Forelimb muscle (tissue), 1 donor: Measurements from ENCODE around the gene SCART1. TPM values are rescaled to one million over a fixed set of nuclear protein-coding genes. Genes with fewer than 3 reads are reported as not detected.
"Not testable (repeated sequence)": the region's sequence is repeated elsewhere in the genome, so short reads cannot be mapped to it uniquely, and the experiment has no call there.

Source experiments
- DNase-seq: peaks from one replicate; pipeline ENCODE4 v3.0.0-alpha.2; 2013; ENCODE audit warnings: low read depth
- polyA plus RNA-seq: library from polyadenylated mRNA; unstranded; fragments of 120-200 nt; gene quantifications from one replicate; pipeline ENCODE4 v1.2.1, GENCODE V29; 2013; ENCODE audit not compliant: insufficient read length

SCART1 gene
- polyA plus RNA-seq, 1 donor = 1.5 TPM

DNA sequence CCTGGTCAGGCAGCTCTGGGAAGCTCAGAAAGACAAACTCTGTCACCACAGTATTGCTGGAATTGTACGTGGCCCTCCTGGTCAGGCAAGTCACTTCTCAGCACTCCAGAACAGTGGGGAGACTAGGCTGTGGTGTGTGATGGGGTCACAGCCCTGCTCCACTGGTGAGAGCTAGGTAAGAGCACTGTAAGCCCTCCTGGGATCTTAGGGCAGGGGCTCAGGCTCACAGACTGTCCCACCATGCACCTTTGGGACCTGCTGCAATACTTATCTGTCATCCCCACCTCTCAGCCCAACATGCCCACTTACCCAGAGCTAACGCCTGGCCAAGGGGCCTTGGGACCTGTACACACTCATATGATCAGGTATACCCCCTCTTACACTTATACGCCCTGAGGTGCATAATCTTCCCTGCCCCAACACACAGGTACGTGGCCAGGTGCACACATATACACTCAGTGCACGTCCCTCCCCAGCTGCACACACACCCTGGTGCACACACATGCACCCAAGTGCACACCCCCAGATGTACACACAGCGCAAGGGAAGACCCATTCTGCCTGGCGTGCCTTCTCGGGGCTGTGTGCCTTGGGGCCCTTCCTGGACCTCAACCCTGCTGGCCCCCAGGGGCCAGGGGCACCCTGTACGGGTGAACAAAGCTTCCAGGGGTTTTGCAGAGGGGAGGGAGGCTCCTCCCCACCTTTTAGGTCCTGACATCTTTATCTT, 21.7 kb upstream of the SCART1 start:
- not testable (repeated sequence) for DNase-seq

GRCh38 chr10:133432789-133433188, 21.0 kb upstream of the SCART1 start:
- not testable (repeated sequence) for DNase-seq

DNA sequence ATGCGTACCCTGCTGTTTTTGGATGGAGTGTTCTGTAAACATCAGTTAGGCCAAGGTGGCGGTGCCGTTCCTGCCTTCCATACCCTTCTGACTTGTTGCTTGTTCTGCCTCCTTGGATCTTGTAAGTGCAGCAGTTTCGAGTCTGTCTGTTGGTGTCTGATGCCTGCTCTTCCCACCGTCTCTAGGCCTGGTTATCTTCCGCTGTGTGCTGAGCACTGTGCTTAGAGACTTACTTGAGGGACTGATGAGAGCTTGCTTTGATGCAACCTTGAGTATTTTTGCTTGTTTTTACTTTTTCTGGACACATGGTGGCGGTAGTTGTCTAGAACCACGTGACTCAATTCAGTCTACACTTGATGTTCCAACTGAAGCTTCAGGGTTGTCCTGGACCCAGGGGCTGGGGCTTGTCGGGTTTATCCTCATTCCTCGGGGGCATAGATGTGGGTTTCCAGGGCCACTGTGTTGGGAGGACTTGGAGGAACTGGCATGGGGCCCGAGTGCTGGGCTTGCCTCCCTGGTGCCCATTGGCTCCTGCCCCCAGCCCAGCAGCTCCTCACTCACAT, 15.0 kb upstream of the SCART1 start:
- DNase-seq = no peak

DNA sequence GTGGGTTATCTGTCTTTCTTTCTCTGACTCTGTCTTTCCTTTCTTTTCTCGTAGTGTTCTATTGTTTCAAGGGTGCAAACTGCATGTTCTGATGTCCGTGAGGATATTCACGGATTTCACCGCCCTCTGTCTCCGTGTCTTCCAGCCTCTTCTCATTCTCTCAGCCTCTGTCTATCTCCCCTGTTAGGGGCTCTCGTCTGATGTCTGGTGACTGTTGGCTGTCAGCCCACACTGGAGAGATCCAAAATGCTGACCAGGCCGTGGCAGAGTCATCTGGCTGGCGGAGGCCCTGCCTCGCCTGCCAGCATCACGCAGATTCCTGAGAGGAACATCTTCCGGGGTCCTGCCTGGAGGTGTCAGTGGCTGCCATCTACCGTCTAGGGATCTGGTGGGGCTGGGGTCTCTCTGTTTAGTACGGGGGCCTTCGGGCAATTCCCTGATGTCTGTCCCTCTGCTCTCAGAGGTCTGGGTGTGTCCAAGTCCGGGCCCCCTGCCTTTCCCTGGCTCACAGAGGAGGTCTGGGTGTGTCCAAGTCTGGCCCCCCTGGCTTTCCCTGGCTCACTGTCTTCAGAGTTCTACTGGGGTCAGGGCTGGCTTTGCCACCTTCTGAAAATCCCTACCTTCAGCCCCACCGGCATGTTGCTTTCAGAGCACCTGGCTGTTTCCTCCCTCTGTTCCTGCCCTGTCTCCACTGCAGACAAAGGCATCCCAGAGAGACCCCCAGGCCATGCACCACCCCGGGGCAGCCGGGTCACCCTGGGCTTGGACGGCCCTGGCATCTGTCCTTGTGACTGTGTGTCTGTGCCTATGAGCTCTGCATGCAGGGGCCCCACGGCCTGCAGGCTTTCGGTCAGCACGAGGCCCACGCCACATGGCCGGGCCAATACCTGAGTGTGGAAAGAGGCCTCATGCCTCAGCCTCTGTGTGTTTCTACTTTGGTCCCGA, 14.0 kb upstream of the SCART1 start:
- DNase-seq = no peak

- no peak for DNase-seq
Observed at GRCh38 chr10:133440633-133441285, 13.0 kb upstream of the SCART1 start.

DNA sequence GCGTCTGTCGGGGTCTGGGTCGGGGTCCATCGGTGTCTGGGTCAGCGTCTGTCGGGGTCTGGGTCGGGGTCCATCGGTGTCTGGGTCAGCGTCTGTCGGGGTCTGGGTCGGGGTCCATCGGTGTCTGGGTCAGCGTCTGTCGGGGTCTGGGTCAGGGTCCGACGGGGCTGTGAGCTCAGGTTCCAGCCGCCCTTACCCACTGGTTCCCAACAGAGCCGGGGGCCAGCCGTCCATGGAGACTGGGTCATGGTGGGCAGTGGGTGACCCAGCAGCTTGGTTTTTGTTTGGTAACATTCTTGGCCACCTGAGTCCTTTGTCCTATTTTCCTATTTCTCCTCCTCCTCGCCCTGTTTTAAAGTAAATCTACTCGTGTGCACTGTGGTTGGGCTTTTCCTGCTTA, 12.4 kb upstream of the SCART1 start:
- DNase-seq = not testable (repeated sequence)

GRCh38 chr10:133441780-133442179, 12.0 kb upstream of the SCART1 start:
- no peak for DNase-seq

- DNase-seq = no peak
Observed at GRCh38 chr10:133442191-133442966, 11.4 kb upstream of the SCART1 start.

GRCh38 chr10:133442967-133443924, 10.5 kb upstream of the SCART1 start:
- DNase-seq = no peak

DNA sequence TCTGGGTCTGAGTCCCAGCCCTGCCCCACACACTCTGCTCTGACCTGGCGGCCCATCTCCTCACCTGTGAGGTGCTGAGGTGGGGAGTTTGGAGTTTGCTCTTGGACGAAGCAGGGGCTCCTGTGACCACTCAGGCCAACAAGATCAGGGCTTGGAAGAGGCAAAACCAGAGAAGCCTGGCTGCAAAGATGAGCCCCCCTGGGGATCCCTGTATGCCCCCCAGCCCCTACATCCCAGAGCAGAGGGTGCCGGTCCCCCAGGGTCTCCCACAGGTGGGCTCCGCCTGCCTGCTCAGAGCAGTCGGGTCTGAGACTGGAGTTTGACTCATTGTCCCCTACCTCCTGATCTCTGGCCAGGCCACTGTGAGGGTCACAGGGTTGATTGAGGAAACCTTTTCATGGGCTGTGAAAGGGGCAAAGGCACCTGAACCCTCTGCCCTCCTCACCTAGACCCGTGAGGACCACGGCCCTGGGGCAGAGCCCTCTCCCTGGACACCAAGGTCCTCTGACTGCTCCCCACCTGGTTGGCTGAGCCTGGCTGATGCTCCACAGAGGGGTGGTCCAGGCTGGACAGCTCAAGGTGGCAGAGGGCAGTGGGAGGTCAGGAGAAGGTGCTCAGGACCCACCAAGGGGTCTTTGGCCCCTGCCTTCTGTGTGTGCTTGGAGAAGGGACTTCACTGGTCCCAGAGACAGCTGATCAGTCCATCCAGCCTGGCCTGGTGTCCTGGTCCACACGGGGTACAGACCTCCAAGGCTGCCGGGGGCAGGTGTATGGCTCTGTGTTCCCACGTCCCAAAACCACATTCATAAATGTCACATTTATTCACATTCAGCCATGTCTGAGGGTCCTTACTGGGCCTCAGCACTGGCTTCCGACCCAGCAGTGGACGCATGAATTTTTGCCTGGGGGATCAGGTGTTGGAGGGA, 9.1 kb upstream of the SCART1 start:
- DNase-seq = no peak

GRCh38 chr10:133445268-133445732, 8.4 kb upstream of the SCART1 start:
- DNase-seq = no peak

GRCh38 chr10:133445751-133446708, 7.7 kb upstream of the SCART1 start:
- DNase-seq = no peak

DNA sequence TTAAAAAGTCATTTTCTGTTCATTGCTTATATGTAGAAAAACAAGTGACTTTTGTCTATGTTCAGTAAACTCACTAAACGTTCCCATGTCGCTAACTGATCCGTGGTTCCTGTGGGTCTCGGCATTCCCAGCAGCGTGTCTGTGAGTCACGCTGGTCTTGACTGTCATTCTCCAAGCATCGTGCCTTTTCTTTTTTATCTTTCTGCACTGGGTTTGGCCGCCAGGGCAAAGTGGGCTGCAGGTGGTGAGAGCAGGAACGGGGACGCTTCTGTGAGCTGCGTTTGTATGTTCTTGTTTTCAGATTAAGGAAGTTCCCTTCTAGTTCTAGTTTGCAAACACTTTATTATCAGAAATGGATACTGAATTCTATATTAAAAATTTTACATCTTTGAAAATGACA, 6.8 kb upstream of the SCART1 start:
- DNase-seq = no peak

DNA sequence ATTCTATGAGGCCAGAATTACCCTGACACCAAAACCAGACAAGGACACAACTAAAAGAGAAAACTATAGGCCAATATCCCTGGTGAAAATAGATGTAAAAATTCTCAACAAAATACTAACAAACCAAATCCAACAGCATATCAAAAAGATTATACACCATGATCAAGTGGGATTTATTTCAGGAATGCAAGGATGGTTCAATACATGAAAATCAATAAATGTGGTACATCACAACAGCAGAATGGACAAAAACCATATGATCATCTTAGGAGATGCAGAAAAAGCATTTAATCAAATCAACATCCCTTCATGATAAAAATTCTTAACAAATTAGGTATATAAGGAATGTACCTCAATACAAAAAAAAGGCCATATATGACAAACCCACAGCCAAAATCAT, 5.6 kb upstream of the SCART1 start:
- no peak for DNase-seq

DNA sequence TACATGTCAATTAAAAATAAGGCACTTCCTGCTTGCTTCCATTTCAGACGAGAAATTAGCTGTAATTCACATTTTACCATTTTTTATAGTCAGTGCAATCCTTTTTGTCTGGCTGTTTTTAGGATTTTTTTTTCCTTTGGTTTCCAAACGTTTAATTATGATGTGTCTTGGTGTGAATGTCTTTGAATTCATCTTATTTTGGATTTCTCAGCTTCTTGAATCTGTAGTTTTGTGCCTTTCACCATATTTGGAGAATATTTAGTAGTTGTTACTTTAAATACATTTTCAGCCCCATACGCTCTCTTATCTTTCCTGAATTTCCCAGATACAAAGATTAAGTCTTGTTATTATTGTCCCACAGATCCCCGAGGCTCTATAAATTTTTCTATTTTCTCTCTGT, 2.4 kb upstream of the SCART1 start:
- DNase-seq = no peak

DNA sequence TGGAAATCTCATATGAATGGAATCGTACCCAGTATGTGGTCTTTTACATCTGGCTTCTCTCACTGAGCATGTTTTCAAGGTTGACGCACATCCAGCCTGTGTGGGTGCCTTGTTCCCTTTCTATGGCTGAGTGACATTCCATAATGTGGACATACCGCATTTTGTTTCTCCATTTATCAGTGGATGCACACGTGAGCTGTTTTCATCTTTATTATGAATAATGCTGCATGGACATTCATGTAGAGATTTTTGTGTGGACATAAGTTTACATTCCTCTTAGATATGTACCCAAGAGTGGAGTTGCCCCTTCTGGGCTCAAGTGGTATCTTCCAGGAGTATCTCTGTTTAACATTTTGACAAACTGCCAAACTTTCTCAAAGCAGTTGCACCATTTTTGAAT, 1.3 kb upstream of the SCART1 start:
- no peak for DNase-seq

DNA sequence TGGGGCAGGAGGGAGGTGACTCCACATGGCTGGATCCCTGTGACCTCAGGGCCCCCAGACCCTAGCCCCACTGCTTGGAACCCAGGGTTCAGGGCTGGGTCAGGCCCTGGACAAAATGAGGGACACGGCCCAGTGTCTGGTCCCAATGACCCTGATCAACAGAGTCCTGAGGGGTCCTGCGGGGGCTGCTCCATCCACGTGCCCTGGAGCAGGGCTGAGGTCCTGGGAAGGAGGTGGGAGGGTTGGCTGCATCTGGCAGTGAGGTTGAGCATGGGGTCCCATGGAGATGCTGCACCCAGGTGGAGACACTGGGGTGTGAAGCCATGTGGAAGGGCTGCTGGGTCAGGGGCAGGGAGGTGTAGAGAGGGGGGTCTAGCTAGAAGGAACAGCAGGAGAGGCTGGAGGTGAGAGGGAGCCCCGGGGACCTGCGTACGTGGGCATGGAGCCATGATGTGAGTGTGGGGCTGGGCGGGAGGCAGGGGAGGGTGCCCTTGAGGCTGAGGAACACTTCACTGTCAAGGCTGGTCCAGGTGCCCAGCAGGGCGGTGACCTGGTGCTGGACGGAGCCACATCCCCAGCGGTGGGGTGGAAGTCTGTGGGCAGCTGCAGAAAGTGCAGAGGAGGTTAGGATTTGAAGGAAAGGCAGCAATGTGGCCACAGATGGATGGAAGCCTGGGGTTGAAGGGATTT, 604 bp downstream of the SCART1 start:
- DNase-seq = no peak
